ENCODE results near the gene RAD51B. TPM values are rescaled to one million over a fixed set of nuclear protein-coding genes. Genes with fewer than 3 reads are reported as not detected.

The RAD51B gene
- total RNA-seq, result 10 to 100 TPM; 31.1 to 67.3 TPM

DNA sequence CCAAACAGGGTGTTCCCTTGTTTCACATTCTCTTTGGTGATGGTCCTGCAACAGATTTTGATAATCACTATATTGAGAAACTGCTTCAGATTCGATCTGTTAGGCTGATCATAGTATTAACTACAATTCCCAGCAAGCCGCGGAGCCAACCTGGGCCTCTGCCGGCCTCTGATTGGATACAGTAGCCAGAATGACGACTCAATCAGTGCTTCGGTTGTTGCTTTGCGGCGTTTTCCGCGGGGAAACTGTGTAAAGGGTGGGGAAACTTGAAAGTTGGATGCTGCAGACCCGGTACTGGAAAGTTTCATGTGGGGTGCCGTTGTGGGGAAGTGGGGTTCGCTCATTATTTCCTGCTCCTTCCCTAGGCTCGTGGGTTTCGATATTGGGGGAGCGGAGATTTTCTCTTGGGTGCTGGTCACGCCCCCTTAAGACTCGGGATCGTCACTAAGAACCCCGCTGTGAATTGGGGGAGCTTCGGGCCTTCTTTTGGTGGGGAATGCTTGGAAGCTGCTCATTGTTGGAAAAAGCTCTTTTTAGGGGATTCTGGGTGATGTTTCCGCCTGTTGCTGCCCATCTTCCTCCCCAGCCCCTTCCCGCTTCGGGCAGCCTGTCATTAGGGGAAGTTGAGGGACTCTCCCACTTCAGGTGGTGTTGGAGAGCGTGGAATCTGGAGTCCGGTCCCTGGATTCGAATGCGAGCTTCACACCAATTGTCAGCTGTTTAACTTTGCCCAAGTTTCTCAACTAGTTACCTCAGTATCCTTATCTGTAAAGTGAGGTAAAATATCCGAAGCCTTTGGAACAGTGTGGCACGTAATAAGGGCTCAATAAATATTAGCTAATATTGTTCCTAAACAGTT is at the start of gene RAD51B:
Gene RAD51B (plus strand): TSS at position 217 of the 859 bp plus-strand sequence.
- peak within 1 kb of the TSS; percentile 90 to 97 for H3K27ac Mint-ChIP-seq
- DNase-seq (ENCODE audit: low spot score) (peak; percentile 90), ATAC-seq (peak; percentile 87 to 91)
- H3K27me3 Mint-ChIP-seq, result no peaks in the 10 kb centered on the region
- no peaks in the 10 kb centered on the region for H3K36me3 Mint-ChIP-seq
- H3K9me3 Mint-ChIP-seq, result no peaks in the 10 kb centered on the region
- H3K4me1 Mint-ChIP-seq (ENCODE audit: low read depth in 2 of 2), result peaks cover 29 to 37% of the 10 kb centered on the region in 2 donors
- peak within 1 kb of the TSS; percentile 97 for H3K4me3 Mint-ChIP-seq

GRCh38 chr14:67773844-67774377 is 45.7 kb upstream of the RAD51B start:
- Mint-ChIP-seq H3K9me3 (no peaks in the 10 kb centered on the region), H3K4me3 (no peak overlapping the region), H3K27ac (no peak overlapping the region), H3K36me3 (peaks cover 35% of the 10 kb centered on the region), H3K27me3 (no peaks in the 10 kb centered on the region), H3K4me1 (ENCODE audit: low read depth in 2 of 2) (no peaks in the 10 kb centered on the region)
- ATAC-seq (no peak), DNase-seq (ENCODE audit: low spot score) (no peak)

GRCh38 chr14:67776653-67777322 is 42.8 kb upstream of the RAD51B start:
- DNase-seq (ENCODE audit: low spot score) (no peak), ATAC-seq (no peak)
- H3K36me3 Mint-ChIP-seq, result peaks cover 36% of the 10 kb centered on the region
- no peaks in the 10 kb centered on the region for H3K27me3 Mint-ChIP-seq
- H3K27ac Mint-ChIP-seq, result no peak overlapping the region
- H3K9me3 Mint-ChIP-seq, result no peaks in the 10 kb centered on the region
- no peaks in the 10 kb centered on the region for H3K4me1 Mint-ChIP-seq (ENCODE audit: low read depth in 2 of 2)
- no peak overlapping the region for H3K4me3 Mint-ChIP-seq

DNA sequence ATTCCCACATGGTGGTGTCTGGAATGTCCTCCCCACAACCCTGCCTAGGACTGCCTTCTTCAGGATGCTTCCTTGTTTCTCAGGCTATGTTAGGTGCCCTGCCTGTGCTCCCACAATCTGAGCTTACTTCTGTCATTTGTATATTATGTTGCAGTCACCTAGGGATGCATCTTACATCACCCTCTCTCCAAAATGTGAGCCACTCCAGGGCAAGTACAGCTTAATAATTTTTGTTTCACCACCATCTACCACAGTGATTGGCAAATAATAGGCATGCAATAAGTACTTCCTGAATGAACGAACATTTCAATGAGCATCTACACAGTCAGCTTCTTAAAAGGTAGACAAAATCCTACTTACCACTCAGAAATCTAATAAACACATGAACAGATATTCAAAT is 40.8 kb upstream of the RAD51B start:
- ATAC-seq, result no peak
- Mint-ChIP-seq H3K27ac (no peak overlapping the region), H3K27me3 (no peaks in the 10 kb centered on the region), H3K36me3 (peaks cover 36% of the 10 kb centered on the region), H3K9me3 (no peaks in the 10 kb centered on the region), H3K4me1 (ENCODE audit: low read depth in 2 of 2) (no peaks in the 10 kb centered on the region), H3K4me3 (no peak overlapping the region)
- no peak for DNase-seq (ENCODE audit: low spot score)

DNA sequence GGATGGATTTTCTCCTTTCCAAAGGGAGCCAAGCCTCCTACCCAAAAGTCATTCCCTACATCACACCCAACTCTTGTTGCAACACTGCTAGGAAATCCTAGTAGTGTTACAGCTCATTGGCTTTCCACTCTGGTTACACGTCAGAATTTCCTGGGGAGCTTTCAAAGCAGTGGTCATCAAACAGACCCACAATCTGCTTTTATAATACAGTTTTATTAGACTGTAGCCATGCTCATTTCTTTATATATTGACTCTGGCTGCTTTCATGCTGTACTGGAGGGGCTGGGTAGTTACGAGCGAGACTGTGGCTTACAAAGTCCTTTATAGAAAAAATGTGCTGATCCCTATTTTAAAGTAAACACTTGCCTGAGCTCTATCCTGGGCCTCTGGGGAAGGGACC is 37.5 kb upstream of the RAD51B start:
- Mint-ChIP-seq H3K27ac (no peak overlapping the region), H3K4me3 (no peak overlapping the region), H3K9me3 (no peaks in the 10 kb centered on the region), H3K27me3 (no peaks in the 10 kb centered on the region), H3K36me3 (peaks cover 27% of the 10 kb centered on the region), H3K4me1 (ENCODE audit: low read depth in 2 of 2) (no peaks in the 10 kb centered on the region)
- ATAC-seq, result no peak
- DNase-seq (ENCODE audit: low spot score), result no peak

DNA sequence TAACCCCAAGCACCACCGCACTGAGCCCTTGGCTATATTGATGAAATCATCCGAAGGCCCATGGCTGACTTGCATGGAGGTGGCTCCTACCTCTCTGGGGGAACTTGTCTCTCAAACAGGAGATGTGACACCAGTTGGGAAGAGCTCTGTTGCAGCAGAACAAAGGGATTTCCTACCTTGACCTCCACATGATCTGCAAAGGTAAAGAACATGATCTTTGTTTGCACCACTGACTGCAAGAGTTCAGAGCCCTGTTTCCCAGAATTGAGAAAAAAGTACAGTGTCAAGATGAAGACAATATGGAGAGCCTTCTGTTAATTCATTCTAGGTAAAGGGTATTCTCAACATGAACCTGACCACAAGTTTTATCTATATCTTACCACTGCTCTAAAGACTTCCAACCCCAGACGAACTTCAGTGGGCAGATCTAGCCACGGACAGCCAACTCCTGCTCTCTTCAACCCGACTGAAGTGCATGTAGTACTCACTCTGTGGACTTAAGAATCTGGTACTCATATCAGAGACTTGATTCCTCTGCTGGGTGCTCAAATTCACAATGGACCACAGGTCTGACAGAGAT is 35.2 kb upstream of the RAD51B start:
- H3K4me1 Mint-ChIP-seq (ENCODE audit: low read depth in 2 of 2), result no peaks in the 10 kb centered on the region
- no peak overlapping the region for H3K27ac Mint-ChIP-seq
- H3K27me3 Mint-ChIP-seq, result no peaks in the 10 kb centered on the region
- H3K9me3 Mint-ChIP-seq, result no peaks in the 10 kb centered on the region
- peaks cover 34% of the 10 kb centered on the region for H3K36me3 Mint-ChIP-seq
- ATAC-seq (no peak), DNase-seq (ENCODE audit: low spot score) (no peak)
- H3K4me3 Mint-ChIP-seq, result no peak overlapping the region

- H3K27me3 Mint-ChIP-seq, result no peaks in the 10 kb centered on the region
- no peak overlapping the region for H3K27ac Mint-ChIP-seq
- no peak overlapping the region for H3K4me3 Mint-ChIP-seq
- ATAC-seq (no peak), DNase-seq (ENCODE audit: low spot score) (no peak)
- no peaks in the 10 kb centered on the region for H3K4me1 Mint-ChIP-seq (ENCODE audit: low read depth in 2 of 2)
- H3K36me3 Mint-ChIP-seq, result peaks cover 41% of the 10 kb centered on the region
- no peaks in the 10 kb centered on the region for H3K9me3 Mint-ChIP-seq
Measured at GRCh38 chr14:67785270-67786109, 34.1 kb upstream of the RAD51B start.

- DNase-seq (ENCODE audit: low spot score), result no peak
- no peaks in the 10 kb centered on the region for H3K4me1 Mint-ChIP-seq (ENCODE audit: low read depth in 2 of 2)
- peaks cover 36% of the 10 kb centered on the region for H3K36me3 Mint-ChIP-seq
- no peak overlapping the region for H3K4me3 Mint-ChIP-seq
- no peak for ATAC-seq
- no peaks in the 10 kb centered on the region for H3K27me3 Mint-ChIP-seq
- no peak overlapping the region for H3K27ac Mint-ChIP-seq
- H3K9me3 Mint-ChIP-seq, result no peaks in the 10 kb centered on the region
Measured at GRCh38 chr14:67787673-67788072, 31.9 kb upstream of the RAD51B start.

- H3K4me3 Mint-ChIP-seq, result no peak overlapping the region
- DNase-seq (ENCODE audit: low spot score), result no peak
- H3K36me3 Mint-ChIP-seq, result peaks cover 14% of the 10 kb centered on the region
- ATAC-seq, result no peak
- H3K4me1 Mint-ChIP-seq (ENCODE audit: low read depth in 2 of 2), result no peaks in the 10 kb centered on the region
- no peaks in the 10 kb centered on the region for H3K27me3 Mint-ChIP-seq
- H3K9me3 Mint-ChIP-seq, result no peaks in the 10 kb centered on the region
- no peak overlapping the region for H3K27ac Mint-ChIP-seq
Measured at GRCh38 chr14:67798731-67799130, 20.8 kb upstream of the RAD51B start.

DNA sequence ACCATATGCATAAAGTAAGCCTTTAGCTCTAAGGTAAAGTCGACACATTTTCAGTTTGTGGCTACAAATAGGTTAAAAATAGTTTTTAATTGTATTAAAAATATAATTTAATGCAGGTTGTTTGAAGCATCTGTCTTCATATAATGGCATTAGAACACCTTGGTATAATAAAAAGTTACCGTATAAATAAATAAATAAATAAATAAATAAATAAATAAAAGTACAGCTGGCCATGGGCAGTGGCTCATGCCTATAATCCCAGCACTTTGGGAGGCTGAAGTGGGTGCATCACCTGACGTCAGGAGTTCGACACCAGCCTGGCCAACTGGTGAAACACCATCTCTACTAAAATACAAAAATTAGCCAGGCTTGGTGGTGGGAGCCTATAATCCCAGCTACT is 18.8 kb upstream of the RAD51B start:
- H3K27me3 Mint-ChIP-seq, result no peaks in the 10 kb centered on the region
- no peaks in the 10 kb centered on the region for H3K4me1 Mint-ChIP-seq (ENCODE audit: low read depth in 2 of 2)
- ATAC-seq (no peak), DNase-seq (ENCODE audit: low spot score) (no peak)
- H3K27ac Mint-ChIP-seq, result no peak overlapping the region
- H3K9me3 Mint-ChIP-seq, result no peaks in the 10 kb centered on the region
- peaks cover 23% of the 10 kb centered on the region for H3K36me3 Mint-ChIP-seq
- H3K4me3 Mint-ChIP-seq, result no peak overlapping the region

DNA sequence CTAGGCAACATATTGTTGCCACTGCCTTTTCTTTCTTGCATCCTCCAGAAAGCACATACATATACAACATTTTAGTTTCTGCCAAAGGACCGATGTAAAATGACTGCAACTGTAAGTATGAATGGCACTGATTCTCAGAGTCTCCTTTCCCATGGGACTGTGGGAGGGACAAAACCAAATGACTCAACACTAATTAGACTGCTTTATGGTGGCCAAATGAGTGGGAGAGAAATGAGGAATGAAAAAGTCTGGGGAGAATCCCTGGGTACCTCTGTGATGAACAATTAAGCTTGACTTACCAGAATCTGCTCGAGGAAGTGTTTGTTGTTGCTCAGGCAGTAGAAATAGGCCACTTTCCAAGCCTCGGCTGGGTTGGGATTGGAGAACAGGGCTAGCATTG is 13.3 kb upstream of the RAD51B start:
- DNase-seq (ENCODE audit: low spot score) (no peak), ATAC-seq (no peak)
- Mint-ChIP-seq H3K9me3 (no peaks in the 10 kb centered on the region), H3K27ac (no peak overlapping the region), H3K27me3 (no peaks in the 10 kb centered on the region), H3K36me3 (peaks cover 20% of the 10 kb centered on the region), H3K4me3 (no peak overlapping the region), H3K4me1 (ENCODE audit: low read depth in 2 of 2) (peaks cover 0 to 3% of the 10 kb centered on the region in 2 donors)

DNA sequence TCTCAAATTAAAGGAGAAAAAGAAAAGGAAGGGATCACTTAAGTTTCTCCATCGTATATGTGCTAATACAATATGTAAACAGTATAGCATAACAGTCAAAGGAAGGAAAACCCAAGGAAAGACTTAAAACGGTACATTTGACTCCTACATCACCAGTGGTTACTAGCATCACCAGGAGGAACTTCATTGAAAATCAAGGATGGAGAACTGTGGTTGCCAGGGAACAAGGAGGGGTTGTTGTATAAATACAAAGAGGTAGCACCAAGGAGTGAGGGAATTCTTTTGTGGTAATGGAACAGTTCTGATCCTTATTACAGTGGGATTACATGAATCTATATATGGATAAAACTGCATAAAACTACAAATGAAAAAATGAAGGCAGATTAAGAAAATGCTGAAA is 4.8 kb upstream of the RAD51B start:
- no peak for ATAC-seq
- Mint-ChIP-seq H3K9me3 (no peaks in the 10 kb centered on the region), H3K27ac (peak overlapping the region in 1 of 2 donors; percentile 83)

GRCh38 chr14:67815573-67816225 is 3.9 kb upstream of the RAD51B start:
- peak overlapping the region; percentile 90 for H3K4me3 Mint-ChIP-seq
- H3K27me3 Mint-ChIP-seq, result no peaks in the 10 kb centered on the region
- H3K36me3 Mint-ChIP-seq, result peaks cover 1% of the 10 kb centered on the region
- peaks cover 35 to 37% of the 10 kb centered on the region in 2 donors for H3K4me1 Mint-ChIP-seq (ENCODE audit: low read depth in 2 of 2)
- DNase-seq (ENCODE audit: low spot score) (no peak), ATAC-seq (no peak)
- no peaks in the 10 kb centered on the region for H3K9me3 Mint-ChIP-seq
- peak overlapping the region; percentile 83 to 99 for H3K27ac Mint-ChIP-seq

More for the DNA sequence above, 4.8 kb upstream of the RAD51B start:
- Mint-ChIP-seq H3K4me3 (peak overlapping the region; percentile 90), H3K4me1 (ENCODE audit: low read depth in 2 of 2) (peaks cover 28 to 29% of the 10 kb centered on the region in 2 donors), H3K27me3 (no peaks in the 10 kb centered on the region), H3K36me3 (peaks cover 5% of the 10 kb centered on the region)
- DNase-seq (ENCODE audit: low spot score), result no peak
